ENCODE results near the gene TMEM181. TPM values are rescaled to one million over a fixed set of nuclear protein-coding genes. Genes with fewer than 3 reads are reported as not detected.

TMEM181 gene
- 23.1 and 28.9 TPM in 2 replicates for total RNA-seq

DNA sequence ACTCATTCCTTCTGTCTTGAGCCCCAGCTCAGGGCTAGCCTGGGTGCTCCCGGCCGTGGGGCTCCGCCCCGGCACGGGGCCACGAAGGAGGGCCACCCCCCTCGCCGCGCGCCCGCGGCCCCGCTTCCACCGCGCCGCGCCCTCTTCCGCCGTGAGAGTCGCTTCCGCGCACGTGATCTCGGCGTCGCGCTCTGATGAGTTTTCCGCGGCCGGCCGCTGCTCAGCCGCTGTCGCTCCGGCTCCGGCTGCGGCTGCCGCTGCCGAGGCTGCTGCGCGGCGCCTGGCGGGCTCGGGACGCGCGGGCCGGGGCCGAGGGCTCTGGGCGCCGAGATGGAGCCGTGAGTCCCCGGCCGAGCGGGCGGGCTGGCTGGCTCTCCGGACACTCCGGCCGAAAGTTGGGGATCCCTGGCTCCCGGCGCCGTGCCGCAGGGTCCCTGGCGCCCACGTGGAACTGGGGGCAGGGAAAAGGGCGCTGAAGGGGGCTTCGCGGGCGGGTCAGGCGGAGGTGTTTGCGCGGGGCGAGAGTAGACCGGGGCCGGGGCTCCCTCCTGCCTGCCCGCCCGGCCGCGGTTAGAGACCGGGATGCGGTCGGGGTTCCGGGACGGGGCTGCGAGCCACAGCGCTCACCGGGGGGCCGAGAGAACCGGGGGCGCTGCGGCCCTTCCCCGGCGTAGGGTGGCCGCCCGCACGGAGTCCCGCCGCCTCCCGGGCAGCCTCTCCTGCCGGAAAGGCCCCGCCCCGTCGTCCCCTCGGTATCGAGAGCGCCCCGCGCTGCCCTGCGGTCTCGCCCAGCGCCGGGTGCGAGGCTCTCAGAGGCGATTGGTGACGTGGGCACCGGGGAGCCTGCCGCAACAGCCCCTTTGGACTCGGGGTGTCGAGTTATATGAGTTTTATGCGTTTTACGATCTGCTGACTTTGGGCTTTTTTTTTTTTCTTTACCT is at the start of gene TMEM181:
TMEM181 (plus strand) TSS at position 197 of the 941 bp plus-strand sequence; CDS start at position 331, 134 bp downstream.

DNA sequence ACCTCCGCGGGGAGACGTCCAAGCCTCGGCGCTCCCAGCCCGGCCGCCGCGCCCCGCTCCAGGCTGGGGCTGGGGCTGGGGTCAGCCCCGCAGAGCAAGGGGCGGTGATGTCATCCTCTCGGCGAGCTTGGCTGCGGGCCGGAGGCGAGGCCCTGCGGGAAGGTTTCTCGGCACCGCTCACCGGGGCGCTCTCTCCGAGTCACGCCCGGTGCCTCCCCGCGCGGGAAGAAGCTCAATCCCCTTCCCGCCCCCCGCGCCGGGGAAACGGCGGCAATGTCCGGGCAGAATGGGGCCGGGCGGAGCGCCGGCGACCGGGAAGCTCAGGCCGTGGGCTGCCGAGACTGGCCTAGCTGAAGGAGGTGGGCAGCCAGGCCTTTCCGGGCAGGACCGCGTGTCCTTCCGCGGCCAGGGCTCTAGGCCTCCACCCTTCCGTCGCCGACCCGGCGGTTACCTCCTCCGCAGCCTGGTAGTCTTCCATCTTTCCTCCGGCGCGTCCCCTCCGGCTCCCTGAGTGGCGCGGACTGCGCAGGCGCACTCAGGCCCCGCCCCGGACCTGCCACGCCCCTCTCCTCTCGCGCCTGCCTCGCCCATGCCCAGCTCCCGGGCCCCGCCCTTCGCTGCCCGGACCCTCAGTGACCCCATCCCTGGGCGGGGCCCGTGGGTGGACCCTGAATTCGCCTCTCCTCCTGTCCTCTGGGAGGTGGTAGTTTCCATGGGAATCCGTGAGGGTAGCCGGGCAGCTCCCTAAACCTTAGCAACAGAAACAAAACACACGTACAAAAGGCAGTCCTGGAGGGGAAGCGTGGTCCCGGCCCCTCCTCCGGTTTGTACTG is 84.6 kb downstream of the TMEM181 start, which contains the start of gene DYNLT1:
DYNLT1 (minus strand) TSS at position 513 of the 833 bp plus-strand sequence; CDS start at position 478, 35 bp downstream.

DNA sequence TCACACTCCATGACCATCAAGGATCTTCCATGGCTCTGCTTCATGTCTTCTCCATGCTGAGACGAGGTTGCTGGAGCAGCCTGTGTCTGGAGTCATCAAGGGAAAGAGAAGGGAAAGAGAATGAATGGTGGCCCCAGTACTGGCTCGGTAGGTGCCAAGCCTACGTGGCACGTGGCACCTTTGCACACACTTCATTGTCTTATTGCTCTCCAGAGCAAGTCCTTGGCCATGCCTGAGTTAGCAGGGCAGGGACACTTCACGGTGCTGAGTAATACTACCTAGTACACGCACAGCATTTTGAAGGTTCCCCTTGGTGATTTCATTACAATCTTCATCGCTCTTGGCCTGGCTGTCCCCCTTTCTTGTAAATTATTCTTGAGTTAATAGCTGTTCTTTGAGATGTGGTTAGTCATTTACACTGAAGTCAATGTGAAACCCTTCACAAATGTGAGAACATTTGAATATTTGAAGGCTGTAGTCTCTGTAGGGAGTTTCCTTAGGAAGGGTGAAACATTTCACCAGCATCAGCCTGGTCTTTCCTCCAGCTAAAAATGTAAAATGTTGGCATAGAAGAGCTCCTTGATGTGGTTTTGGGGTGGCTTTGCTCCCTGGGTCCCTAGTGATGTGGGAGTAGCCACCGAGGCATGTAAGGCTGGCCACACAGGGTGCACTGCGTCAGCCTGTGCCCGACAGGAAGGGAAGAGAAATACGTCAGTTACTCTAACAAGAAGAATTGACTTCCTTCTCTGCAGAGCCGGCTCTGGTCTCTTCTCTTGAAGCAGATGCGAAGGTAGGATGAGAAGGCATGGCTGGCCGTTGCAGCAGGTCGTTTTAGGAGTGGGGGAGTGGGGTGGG is 89.6 kb downstream of the TMEM181 start, which contains the start of gene SYTL3:
SYTL3 (plus strand) TSS at position 766 of the 855 bp plus-strand sequence. CDS start 13,215 bp downstream, outside the sequence.

Other genes starting within 250 kb of the TMEM181 start
- 9.9 and 32.3 TPM in 2 replicates for gene TULP4, start 247.6 kb upstream of the TMEM181 start, total RNA-seq
- 178 and 189 TPM in 2 replicates for gene DYNLT1, start 84.7 kb downstream of the TMEM181 start, total RNA-seq
- 3.2 and 3.5 TPM in 2 replicates for gene SYTL3, start 90.0 kb downstream of the TMEM181 start, total RNA-seq

Data from myometrial cell (primary cell).